Activated T-cell treated with anti-CD3 and anti-CD28 coated beads for 48 hours (primary cell): Measurements from ENCODE around the gene RFWD3.

Experiments used
- DNase-seq: peaks from one replicate; pipeline ENCODE4 v3.0.0-alpha.2; 2020; ENCODE audit warnings: low read depth

RFWD3 gene

GRCh38 chr16:74617206-74617788 lies 49.4 kb downstream of the RFWD3 start:
- DNase-seq: no peak

DNA sequence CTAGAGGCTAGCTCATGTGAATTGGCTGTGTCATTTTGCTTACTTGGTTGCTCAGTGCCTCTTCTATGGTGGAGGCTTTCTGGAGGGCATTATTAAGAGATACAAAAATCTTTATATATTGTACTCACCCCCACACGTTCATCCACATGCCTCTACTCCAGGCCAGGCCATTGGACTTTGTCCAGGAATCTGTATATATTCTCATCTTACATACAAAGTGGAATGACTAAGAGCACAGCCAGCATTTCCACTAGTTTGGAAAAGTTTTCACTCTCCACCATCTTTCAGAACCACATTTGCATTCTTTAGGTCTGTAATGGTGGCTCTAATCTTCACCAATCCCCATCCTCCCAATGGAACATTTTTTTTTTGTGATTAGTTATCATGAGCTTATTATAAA lies 55.0 kb downstream of the RFWD3 start:
- DNase-seq: no peak

DNA sequence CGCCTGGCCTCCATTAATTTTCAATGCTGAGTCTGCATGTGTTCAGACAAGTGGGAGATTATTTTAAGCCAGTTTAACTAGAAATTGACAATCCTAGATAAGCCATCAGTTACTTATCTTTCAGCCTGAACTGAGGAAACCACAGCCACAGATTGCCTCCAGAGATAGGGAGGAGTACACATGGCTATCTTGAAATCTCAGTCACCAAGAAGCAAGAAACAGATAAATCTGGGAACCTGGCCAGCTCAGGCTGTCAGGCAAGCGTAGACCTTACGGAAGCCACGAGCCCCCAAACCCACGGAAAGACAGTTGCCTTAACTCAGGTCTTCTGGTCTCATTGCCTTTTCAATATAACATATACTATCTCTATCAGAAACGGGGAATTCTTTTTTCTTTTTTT lies 57.7 kb downstream of the RFWD3 start:
- DNase-seq: no peak

- DNase-seq: no peak
Measured at GRCh38 chr16:74608381-74608780, 58.3 kb downstream of the RFWD3 start.

- DNase-seq: no peak
Measured at GRCh38 chr16:74607962-74608356, 58.7 kb downstream of the RFWD3 start.

- DNase-seq: no peak
Measured at GRCh38 chr16:74607310-74607961, 59.2 kb downstream of the RFWD3 start.

DNA sequence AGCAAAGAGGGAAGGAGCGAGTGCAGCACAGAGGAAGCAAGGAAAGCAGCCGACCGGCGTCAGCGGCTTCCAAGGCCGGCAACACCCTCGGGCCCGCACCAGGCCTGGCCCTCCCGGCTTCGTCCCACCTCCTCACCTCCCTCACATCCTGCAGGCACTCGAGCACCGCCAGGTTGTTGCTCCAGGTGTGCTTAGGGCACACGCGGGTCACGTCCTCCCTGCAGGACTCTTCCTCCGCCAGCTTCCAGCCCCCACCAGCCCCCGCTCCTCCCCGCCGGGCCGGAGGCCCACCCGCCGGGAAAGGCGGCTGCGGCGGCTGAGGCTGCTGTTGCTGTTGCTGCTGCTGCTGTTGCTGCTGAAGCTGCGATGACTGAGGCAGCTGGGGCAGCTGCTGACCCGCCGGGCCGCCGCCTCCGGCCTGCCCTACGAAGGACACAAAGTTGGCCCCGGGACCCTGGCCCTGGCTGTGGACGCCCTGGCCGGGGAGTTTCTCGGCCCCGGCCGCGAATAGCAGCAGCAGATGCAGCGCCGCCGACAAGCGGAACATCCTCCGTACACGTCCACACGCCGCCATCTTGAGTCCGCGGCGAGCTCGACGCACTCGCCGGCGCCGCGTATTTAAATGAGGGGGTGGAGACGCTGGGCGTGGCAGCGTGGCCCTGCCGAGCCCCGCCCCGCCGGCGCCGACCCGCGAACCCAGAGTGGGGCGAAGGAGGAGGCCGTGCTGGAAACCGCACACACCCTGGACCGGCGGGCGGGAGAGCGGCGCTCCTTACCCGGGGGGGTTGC lies 60.0 kb downstream of the RFWD3 start, which contains the start of gene GLG1:
Gene GLG1, minus strand, starts transcription at position 594 of the 789 bp plus-strand sequence. Its CDS starts 20 bp downstream, at position 574.
- DNase-seq: peak; percentile 90

DNA sequence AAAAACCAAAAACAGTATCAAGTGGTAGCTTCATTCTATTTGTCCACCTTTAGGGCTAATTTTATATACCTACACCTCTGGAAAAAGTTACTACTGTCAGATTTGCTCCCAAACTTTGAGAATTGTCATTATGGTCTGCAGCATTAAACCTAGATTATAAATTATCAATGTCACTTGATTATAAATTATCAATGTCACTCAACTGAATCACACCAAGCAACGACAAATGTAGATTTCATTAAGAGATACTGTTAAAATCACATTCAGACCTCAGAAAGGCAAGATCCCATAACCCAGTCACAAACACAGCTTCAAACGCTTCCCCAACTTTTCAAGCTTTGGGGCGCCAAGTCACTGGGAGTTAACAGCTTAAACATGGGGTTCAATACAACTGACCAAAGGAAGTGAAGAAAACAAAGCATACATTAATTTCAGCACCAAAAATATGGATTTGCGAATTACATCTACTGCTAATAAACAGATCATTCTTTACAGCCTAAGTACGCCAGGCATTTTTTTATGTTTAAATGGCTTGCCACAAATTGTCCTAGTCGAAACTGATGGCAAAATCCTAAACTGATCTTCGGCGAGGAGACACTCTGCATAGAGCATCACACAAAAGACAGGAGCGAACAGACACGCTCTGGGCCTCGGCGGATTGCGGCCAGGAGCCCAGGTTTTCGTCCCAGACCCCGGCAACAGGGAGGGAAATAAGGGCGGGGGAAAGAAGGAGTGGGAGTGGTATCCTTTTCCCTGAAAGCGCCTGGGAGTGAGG lies 60.7 kb downstream of the RFWD3 start:
- no peak for DNase-seq

DNA sequence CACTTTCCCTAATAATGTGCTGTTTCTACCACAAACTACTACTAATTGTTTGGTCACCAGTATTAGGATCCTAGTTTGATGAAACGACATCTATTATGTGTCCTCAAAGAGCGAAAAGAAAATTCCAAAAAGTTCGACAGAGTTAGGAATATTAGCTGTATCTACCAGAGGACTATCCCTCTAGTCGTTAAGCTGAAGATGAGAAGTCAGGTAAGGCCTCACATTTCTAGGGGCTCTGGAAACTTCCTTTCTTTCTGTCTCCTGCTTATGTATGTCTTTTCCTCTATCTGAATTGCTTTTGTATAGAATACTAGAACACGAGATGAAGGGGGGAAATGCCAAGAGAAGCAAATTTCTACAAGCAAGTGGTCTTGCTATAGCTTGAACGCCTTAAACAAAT lies 61.3 kb downstream of the RFWD3 start:
- DNase-seq: no peak

GRCh38 chr16:74603848-74604247 lies 62.8 kb downstream of the RFWD3 start:
- DNase-seq: no peak

- peak; percentile 42 for DNase-seq
Measured at GRCh38 chr16:74601126-74601871, 65.4 kb downstream of the RFWD3 start.

- no peak for DNase-seq
Measured at GRCh38 chr16:74596586-74596985, 70.1 kb downstream of the RFWD3 start.

- no peak for DNase-seq
Measured at GRCh38 chr16:74592847-74593246, 73.8 kb downstream of the RFWD3 start.

DNA sequence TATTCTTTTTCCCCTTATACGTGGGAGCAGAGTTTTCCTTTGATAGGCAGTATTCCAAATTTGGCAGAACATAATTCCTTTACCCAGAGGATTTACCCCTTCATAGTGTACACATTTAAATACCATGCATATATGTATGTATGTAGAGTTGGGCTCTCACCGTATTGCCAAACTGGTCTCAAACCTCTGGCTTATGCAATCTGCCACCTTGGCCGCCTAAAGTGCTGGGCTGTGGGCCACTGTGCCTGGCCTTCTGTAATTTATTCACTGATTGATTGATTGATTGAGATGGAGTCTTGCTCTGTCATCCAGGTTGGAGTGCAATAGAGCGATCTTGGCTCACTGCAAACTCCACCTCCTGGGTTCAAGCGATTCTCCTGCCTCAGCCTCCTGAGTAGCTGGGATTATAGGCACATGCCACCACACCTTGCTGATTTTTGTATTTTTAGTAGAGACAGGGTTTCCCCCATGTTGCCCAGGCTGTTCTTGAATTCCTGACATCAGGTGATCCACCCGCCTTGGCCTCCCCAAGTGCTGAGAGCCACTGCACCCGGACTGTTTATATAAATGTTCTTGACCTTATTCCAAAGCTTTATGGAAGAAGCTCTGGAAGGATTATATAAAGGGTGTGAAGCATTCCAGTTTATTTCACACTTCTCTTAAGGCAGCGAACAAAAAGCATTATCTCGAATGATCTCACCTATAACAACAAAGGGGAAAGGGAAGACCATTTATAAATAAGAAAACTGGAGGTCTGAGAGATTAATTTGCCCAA lies 74.6 kb downstream of the RFWD3 start:
- no peak for DNase-seq

GRCh38 chr16:74586948-74587347 lies 79.7 kb downstream of the RFWD3 start:
- no peak for DNase-seq

- DNase-seq: no peak
Measured at GRCh38 chr16:74585846-74586443, 80.7 kb downstream of the RFWD3 start.

DNA sequence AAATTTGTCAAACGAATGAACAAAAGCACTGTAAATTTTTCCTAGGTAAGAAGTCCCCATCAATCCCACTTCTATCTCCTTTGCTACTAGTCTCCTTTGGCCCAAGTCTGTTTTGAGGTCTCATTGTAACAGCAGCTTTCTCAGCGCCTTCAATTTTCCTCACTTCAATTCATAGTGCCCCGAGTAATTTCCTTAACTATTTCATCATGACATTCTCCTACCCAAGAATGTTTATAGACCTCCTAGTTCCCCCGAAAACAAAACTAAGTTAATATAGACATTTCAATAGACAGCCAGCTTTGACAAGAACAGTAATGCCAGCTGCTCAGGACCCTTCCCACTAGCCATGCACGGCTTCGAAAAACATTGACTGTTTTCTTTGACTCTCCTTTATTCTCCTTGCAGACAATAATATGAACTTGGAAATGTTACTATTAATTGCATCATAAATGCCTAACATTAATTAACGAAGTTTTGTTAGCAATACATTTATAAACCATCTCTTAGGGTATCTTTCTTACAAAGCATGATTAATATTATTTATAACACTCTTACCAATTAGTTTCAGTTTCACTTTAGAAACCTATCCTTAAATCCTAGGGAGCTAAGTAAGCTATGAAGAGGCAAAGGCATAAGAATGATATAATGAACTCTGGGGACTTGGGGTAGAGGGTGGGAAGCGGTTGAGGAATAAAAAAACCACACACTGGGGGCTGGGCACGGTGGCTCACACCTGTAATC lies 82.6 kb downstream of the RFWD3 start:
- no peak for DNase-seq

GRCh38 chr16:74582970-74583369 lies 83.7 kb downstream of the RFWD3 start:
- no peak for DNase-seq

DNA sequence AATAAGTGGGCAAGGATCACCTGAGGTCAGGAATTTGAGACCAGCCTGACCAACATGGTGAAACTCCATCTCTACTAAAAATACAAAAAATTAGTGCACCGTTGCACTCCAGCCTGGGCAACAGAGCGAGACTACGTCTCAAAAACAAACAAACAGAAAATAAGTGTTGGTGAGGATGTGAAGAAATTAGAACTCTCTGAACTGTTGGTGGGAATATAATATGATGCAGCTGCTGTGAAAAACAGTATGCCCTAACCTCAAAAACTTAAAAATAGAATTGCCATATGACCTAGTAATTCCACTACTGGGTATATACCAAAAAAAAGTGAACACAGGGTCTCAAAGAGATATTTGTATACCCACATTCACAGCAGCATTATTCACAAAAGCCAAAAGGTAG lies 85.8 kb downstream of the RFWD3 start:
- DNase-seq: no peak

DNA sequence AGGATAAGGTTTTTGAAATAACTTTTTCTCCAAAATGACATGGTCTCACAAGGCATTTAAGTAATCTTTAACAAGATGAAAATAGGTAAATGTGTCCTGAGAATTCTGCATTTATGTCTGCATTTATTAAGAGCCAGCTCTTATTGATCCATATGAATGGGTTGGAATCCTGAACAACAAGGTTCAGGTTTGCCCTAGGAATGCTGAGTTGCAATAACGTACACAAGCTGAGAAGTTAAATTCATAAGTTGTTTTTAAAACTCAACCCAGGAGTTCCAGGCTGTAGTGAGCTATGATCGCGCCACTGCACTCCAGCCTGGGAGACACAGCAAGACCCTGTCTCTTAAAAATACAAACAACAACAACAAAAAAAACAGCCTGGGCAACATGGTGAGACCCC lies 87.8 kb downstream of the RFWD3 start:
- DNase-seq: no peak
